WTC11 (cell line): Measurements from ENCODE around the gene CDR2. TPM values are rescaled to one million over a fixed set of nuclear protein-coding genes. Genes with fewer than 3 reads are reported as not detected.

ENCODE experiments used
- ATAC-seq: fragments of 200-7000 bp; cut with Tn5 transposase; 2 replicates; pipeline ENCODE4 v1.10.0; 2021; ENCODE audit warnings: mild to moderate bottlenecking, moderate library complexity
- CTCF ChIA-PET: fragments of 300-600 bp; sonication (Branson Sonifier 250); formaldehyde crosslinking; loops from one replicate; lab custom pipeline; 2021; ENCODE audit warnings: antibody characterized with exemption; lab: Charles Lee
- POLR2A ChIA-PET: fragments of 350-600 bp; sonication (Branson Sonifier 250); formaldehyde crosslinking; loops from one replicate; lab custom pipeline; 2021; ENCODE audit warnings: antibody characterized with exemption; lab: Charles Lee
- DNase-seq: peaks from one replicate; pipeline ENCODE4 v3.0.0; 2021; ENCODE audit warnings: low spot score
- H3K27ac Mint-ChIP-seq: 2 replicates; pipeline ENCODE4 v1.8.0; 2021; ENCODE audit warnings: mixed read lengths
- H3K27me3 Mint-ChIP-seq: 2 replicates; pipeline ENCODE4 v1.8.0; 2021; ENCODE audit warnings: low read depth, mild to moderate bottlenecking, moderate library complexity, mixed read lengths
- H3K36me3 Mint-ChIP-seq: 2 replicates; pipeline ENCODE4 v1.8.0; 2021; ENCODE audit warnings: mixed read lengths
- H3K4me1 Mint-ChIP-seq: 2 replicates; pipeline ENCODE4 v1.8.0; 2022; ENCODE audit warnings: mixed read lengths
- H3K4me3 Mint-ChIP-seq: 2 replicates; pipeline ENCODE4 v1.8.0; 2021; ENCODE audit warnings: mild to moderate bottlenecking, moderate library complexity, mixed read lengths
- H3K9me3 Mint-ChIP-seq: 2 replicates; pipeline ENCODE4 v1.8.0; 2021; ENCODE audit warnings: mixed read lengths
- ATF3 ChIP-seq: sonication (generic); formaldehyde crosslinking; conservative IDR thresholded peaks from 2 replicates; pipeline ENCODE4 v1.8.1; 2022; ENCODE audit warnings: mild to moderate bottlenecking, missing genetic modification reagents
- E2F1 ChIP-seq: sonication (generic); formaldehyde crosslinking; IDR thresholded peaks from 2 replicates; pipeline ENCODE4 v1.8.0; 2022; ENCODE audit warnings: mild to moderate bottlenecking, missing genetic modification reagents
- EMX1 ChIP-seq: fragments of 250-450 bp; sonication (Bioruptor Pico); IDR thresholded peaks from 2 replicates; pipeline ENCODE4 v1.8.0; 2021; ENCODE audit warnings: mild to moderate bottlenecking
- ERG ChIP-seq: fragments of 250-450 bp; sonication (Bioruptor Pico); IDR thresholded peaks from 2 replicates; pipeline ENCODE4 v1.8.0; 2021; ENCODE audit warnings: mild to moderate bottlenecking
- ESRRA ChIP-seq: sonication (generic); formaldehyde crosslinking; IDR thresholded peaks from 2 replicates; pipeline ENCODE4 v1.8.1; 2022; ENCODE audit warnings: mild to moderate bottlenecking, missing genetic modification reagents, borderline replicate concordance
- ETV6 ChIP-seq: sonication (generic); formaldehyde crosslinking; IDR thresholded peaks from 2 replicates; pipeline ENCODE4 v1.8.1; 2022; ENCODE audit warnings: mild to moderate bottlenecking, missing genetic modification reagents
- FOXJ3 ChIP-seq: sonication (generic); formaldehyde crosslinking; IDR thresholded peaks from 2 replicates; pipeline ENCODE4 v1.9.0; 2021; ENCODE audit warnings: missing genetic modification reagents, mild to moderate bottlenecking, borderline replicate concordance
- GABPB1 ChIP-seq: sonication (generic); formaldehyde crosslinking; IDR thresholded peaks from 2 replicates; pipeline ENCODE4 v1.8.1; 2023; ENCODE audit warnings: mild to moderate bottlenecking, missing genetic modification reagents
- GTF2I ChIP-seq: fragments of 250-450 bp; sonication (Bioruptor Pico); conservative IDR thresholded peaks from 2 replicates; pipeline ENCODE4 v1.4.0; 2021; ENCODE audit warnings: mild to moderate bottlenecking
- HMGXB4 ChIP-seq: sonication (generic); formaldehyde crosslinking; IDR thresholded peaks from 2 replicates; pipeline ENCODE4 v1.8.1; 2023; ENCODE audit warnings: mild to moderate bottlenecking, moderate library complexity, missing genetic modification reagents
- MAX ChIP-seq: sonication (generic); formaldehyde crosslinking; IDR thresholded peaks from 2 replicates; pipeline ENCODE4 v1.8.0; 2022; ENCODE audit warnings: mild to moderate bottlenecking, missing genetic modification reagents
- NFYB ChIP-seq: sonication (generic); formaldehyde crosslinking; conservative IDR thresholded peaks from 2 replicates; pipeline ENCODE4 v1.8.0; 2022; ENCODE audit warnings: low read depth, missing genetic modification reagents
- NR1H2 ChIP-seq: sonication (generic); formaldehyde crosslinking; IDR thresholded peaks from 2 replicates; pipeline ENCODE4 v1.9.0; 2021; ENCODE audit warnings: mild to moderate bottlenecking, moderate library complexity, missing genetic modification reagents
- NR2C2 ChIP-seq: sonication (generic); formaldehyde crosslinking; IDR thresholded peaks from 2 replicates; pipeline ENCODE4 v1.8.0; 2022; ENCODE audit warnings: mild to moderate bottlenecking, missing genetic modification reagents
- RORB ChIP-seq: fragments of 250-450 bp; sonication (Bioruptor Pico); IDR thresholded peaks from 2 replicates; pipeline ENCODE4 v1.9.0; 2021; ENCODE audit warnings: mild to moderate bottlenecking
- SP1 ChIP-seq: sonication (generic); formaldehyde crosslinking; conservative IDR thresholded peaks from 2 replicates; pipeline ENCODE4 v1.8.1; 2022; ENCODE audit warnings: missing genetic modification reagents
- TCF7 ChIP-seq: sonication (generic); formaldehyde crosslinking; IDR thresholded peaks from 2 replicates; pipeline ENCODE4 v1.8.0; 2022; ENCODE audit warnings: mild to moderate bottlenecking, low read depth, missing genetic modification reagents, moderate library complexity
- ZNF263 ChIP-seq: sonication (generic); formaldehyde crosslinking; IDR thresholded peaks from 2 replicates; pipeline ENCODE4 v1.8.1; 2022; ENCODE audit warnings: low read depth, mild to moderate bottlenecking, moderate library complexity, missing genetic modification reagents
- ZNF423 ChIP-seq: fragments of 250-450 bp; sonication (Bioruptor Pico); IDR thresholded peaks from 2 replicates; pipeline ENCODE4 v2.1.2; 2022; ENCODE audit warnings: mild to moderate bottlenecking, moderate library complexity
- ZNF671 ChIP-seq: fragments of 250-450 bp; sonication (Bioruptor Pico); IDR thresholded peaks from 2 replicates; pipeline ENCODE4 v1.8.0; 2021; ENCODE audit warnings: mild to moderate bottlenecking
- total RNA-seq: library from RNA; stranded (reverse); gene quantifications from 3 replicates; pipeline ENCODE4 v1.2.3, GENCODE V29; 2021

Gene CDR2
- total RNA-seq, 1 experiment from 2014 or later, result 40.9 TPM

GRCh38 chr16:22329199-22329695 lies 45.2 kb downstream of the CDR2 start:
- CTCF ChIA-PET, result interaction anchor here (0.6 to 1.4 kb wide), 3 partner anchors 8 to 123 kb away, joined by 4 to 6 read pairs (median 5); partner anchors contain the start of gene EEF2K
- H3K36me3 Mint-ChIP-seq, result peaks cover 53% of the 10 kb centered on the region
- no peak overlapping the region for H3K4me3 Mint-ChIP-seq
- DNase-seq (no peak), ATAC-seq (no peak)
- POLR2A ChIA-PET, result no interaction called here
- no peaks in the 10 kb centered on the region for H3K4me1 Mint-ChIP-seq
- no peaks in the 10 kb centered on the region for H3K9me3 Mint-ChIP-seq
- TF ChIP-seq EMX1 (CRISPR knock-in tag), result no peak
- TF ChIP-seq, all 79 proteins: peak for 0
- Mint-ChIP-seq H3K27ac (no peak overlapping the region), H3K27me3 (no peaks in the 10 kb centered on the region)

- TF ChIP-seq ERG (CRISPR knock-in tag), result no peak
- TF ChIP-seq, all 79 proteins: peak for 0
- Mint-ChIP-seq H3K27ac (no peak overlapping the region), H3K4me1 (no peaks in the 10 kb centered on the region), H3K36me3 (peaks cover 50% of the 10 kb centered on the region), H3K9me3 (no peaks in the 10 kb centered on the region), H3K27me3 (no peaks in the 10 kb centered on the region), H3K4me3 (no peak overlapping the region)
- ChIA-PET POLR2A (no interaction called here), CTCF (no interaction called here)
- ATAC-seq, result no peak
- DNase-seq, result no peak
Observed at GRCh38 chr16:22328081-22328725, 46.2 kb downstream of the CDR2 start.

GRCh38 chr16:22327446-22327775 lies 47.0 kb downstream of the CDR2 start:
- ChIA-PET CTCF (no interaction called here), POLR2A (no interaction called here)
- Mint-ChIP-seq H3K4me1 (no peaks in the 10 kb centered on the region), H3K27ac (no peak overlapping the region), H3K9me3 (no peaks in the 10 kb centered on the region), H3K36me3 (peaks cover 47% of the 10 kb centered on the region), H3K4me3 (no peak overlapping the region), H3K27me3 (no peaks in the 10 kb centered on the region)
- DNase-seq, result no peak
- ATAC-seq, result no peak
- TF ChIP-seq ERG (CRISPR knock-in tag) (no peak), ETV6 (CRISPR knock-in tag) (no peak), ESRRA (no peak), ZNF671 (no peak), GTF2I (no peak), FOXJ3 (CRISPR knock-in tag) (no peak), E2F1 (CRISPR knock-in tag) (no peak), ZNF263 (CRISPR knock-in tag) (no peak), NR1H2 (no peak), EMX1 (CRISPR knock-in tag) (no peak), NR2C2 (CRISPR knock-in tag) (no peak), MAX (no peak), NFYB (CRISPR knock-in tag) (no peak), GABPB1 (CRISPR knock-in tag) (no peak), RORB (CRISPR knock-in tag) (no peak)

- Mint-ChIP-seq H3K9me3 (no peaks in the 10 kb centered on the region), H3K27me3 (no peaks in the 10 kb centered on the region), H3K27ac (no peak overlapping the region), H3K4me1 (no peaks in the 10 kb centered on the region), H3K4me3 (no peak overlapping the region), H3K36me3 (peaks cover 42% of the 10 kb centered on the region)
- POLR2A ChIA-PET, result no interaction called here
- CTCF ChIA-PET, result no interaction called here
- DNase-seq (no peak), ATAC-seq (no peak)
- TF ChIP-seq SP1 (CRISPR knock-in tag) (no peak), TCF7 (no peak), ATF3 (no peak), ZNF423 (CRISPR knock-in tag) (no peak), HMGXB4 (CRISPR knock-in tag) (no peak)
Observed at GRCh38 chr16:22326771-22327445, 47.5 kb downstream of the CDR2 start.
